BJ (cell line): Measurements from ENCODE around the gene PCMTD2. TPM values are rescaled to one million over a fixed set of nuclear protein-coding genes. Genes with fewer than 3 reads are reported as not detected.
"Not testable (repeated sequence)": the region's sequence is repeated elsewhere in the genome, so short reads cannot be mapped to it uniquely, and the experiment has no call there.

ENCODE experiments used
- CTCF ChIA-PET: fragments of 350-600 bp; formaldehyde crosslinking; extraction: SDS; loops from one replicate; lab custom pipeline; 2021; ENCODE audit warnings: antibody characterized with exemption, inconsistent platforms; lab: Yijun Ruan, JAX
- POLR2A ChIA-PET: fragments of 300-600 bp; sonication (Branson Sonifier 250); formaldehyde crosslinking; extraction: SDS; loops from one replicate; lab custom pipeline; 2021; ENCODE audit warnings: antibody characterized with exemption; lab: Charles Lee
- DNase-seq: peaks from one replicate; pipeline ENCODE4 v3.0.0-alpha.2; 2011; ENCODE audit warnings: low read depth
- H3K27me3 ChIP-seq: 2 replicates; pipeline ENCODE4 v1.6.0; 2011; ENCODE audit warnings: low read length; ENCODE audit not compliant: control insufficient read depth, insufficient read depth
- H3K36me3 ChIP-seq: 2 replicates; pipeline ENCODE4 v1.5.1; 2011; ENCODE audit warnings: low read length; ENCODE audit not compliant: control insufficient read depth, insufficient read depth
- H3K4me3 ChIP-seq: 2 replicates; pipeline ENCODE4 v1.5.1; 2011; ENCODE audit warnings: low read depth, mild to moderate bottlenecking, control low read depth, low read length
- polyA plus RNA-seq: library from polyadenylated mRNA; depleted of rRNA; stranded (reverse); fragments of >200 nt; gene quantifications from 2 replicates; pipeline ENCODE4 v1.2.3, GENCODE V29; 2011
- TF ChIP-seq, protein P1 (sequence below): IDR thresholded peaks from 2 replicates; pipeline ENCODE4 v1.5.1; 2011; ENCODE audit warnings: low read depth, mild to moderate bottlenecking, control low read depth, inconsistent platforms, low read length, moderate library complexity; ENCODE audit not compliant: insufficient read depth

PCMTD2 gene
- polyA plus RNA-seq, 1 experiment = 34.4 TPM

DNA sequence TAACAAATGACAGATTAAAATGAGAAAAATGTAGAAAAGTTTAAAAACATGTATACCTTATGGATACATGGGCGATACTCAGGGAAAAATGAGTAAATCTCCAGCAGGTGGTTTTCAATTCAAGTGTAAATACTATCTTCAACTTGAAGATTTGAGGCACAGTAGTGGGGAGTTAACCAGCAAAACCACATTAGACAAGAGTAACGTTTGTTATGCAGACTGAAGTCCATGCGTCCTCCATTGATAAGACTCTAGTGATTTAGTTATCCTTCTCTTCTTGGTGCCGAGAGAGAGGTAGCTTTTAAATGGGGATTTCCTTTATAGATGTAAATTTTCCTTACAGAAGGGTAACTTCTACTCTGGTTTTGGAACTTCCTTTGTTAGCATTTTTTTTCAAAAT, 28.1 kb downstream of the PCMTD2 start:
- ChIA-PET POLR2A (no interaction called here), CTCF (no interaction called here)
- TF ChIP-seq, protein P1, sequence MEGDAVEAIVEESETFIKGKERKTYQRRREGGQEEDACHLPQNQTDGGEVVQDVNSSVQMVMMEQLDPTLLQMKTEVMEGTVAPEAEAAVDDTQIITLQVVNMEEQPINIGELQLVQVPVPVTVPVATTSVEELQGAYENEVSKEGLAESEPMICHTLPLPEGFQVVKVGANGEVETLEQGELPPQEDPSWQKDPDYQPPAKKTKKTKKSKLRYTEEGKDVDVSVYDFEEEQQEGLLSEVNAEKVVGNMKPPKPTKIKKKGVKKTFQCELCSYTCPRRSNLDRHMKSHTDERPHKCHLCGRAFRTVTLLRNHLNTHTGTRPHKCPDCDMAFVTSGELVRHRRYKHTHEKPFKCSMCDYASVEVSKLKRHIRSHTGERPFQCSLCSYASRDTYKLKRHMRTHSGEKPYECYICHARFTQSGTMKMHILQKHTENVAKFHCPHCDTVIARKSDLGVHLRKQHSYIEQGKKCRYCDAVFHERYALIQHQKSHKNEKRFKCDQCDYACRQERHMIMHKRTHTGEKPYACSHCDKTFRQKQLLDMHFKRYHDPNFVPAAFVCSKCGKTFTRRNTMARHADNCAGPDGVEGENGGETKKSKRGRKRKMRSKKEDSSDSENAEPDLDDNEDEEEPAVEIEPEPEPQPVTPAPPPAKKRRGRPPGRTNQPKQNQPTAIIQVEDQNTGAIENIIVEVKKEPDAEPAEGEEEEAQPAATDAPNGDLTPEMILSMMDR = no peak
- Histone ChIP-seq H3K27me3 (no peaks in the 10 kb centered on the region; the same call in 1 of the 2 replicates), H3K36me3 (no peaks in the 10 kb centered on the region), H3K4me3 (no peak overlapping the region)
- no peak for DNase-seq

DNA sequence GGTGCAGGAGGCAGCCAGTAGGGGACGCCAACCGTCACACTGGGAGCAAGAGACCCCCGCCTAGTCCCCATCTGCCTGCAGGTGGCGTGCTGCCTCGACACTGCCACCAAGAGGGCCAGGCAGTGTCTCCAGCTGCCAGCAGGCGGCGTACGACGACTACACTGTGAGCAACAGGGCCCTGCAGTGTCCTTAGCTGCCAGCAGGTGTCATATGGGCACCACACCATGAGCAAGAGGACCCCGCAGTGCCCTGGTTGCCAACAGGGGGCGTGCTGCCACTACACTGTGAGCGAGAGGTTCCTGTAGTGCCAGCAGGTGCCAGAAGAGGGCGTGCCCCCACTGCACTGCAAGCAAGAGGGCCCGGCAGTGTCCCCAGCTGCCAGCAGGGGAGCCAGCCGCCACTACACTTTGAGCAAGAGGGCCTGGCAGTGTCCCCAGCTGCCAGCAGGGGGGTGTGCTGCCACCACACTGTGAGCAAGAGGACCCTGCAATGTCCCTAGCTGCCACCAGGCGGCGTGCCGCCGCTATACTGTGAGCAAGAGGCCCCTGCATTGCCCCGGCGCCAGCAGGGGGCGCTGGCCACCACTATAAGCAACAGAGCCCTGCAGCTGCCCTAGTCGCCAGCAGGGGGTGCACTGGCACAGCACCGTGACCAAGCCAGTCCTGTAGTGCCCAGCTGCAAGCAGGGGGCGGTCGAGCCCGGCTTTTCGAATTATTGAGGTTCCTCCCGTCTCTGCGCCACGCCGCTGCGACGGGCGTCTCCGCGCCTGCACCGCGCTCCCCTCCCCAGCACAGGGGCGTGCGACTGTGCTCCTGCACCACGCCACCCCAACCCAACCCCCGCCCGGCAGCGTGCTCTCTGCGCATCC, 30.3 kb downstream of the PCMTD2 start:
- H3K27me3 ChIP-seq, POLR2A ChIA-PET, H3K36me3 ChIP-seq, H3K4me3 ChIP-seq, DNase-seq: not testable (repeated sequence)
- TF ChIP-seq, protein P1 = peak; percentile 69
- CTCF ChIA-PET = interaction anchor here (0.7 to 1.7 kb wide), 2 partner anchors 9 to 33 kb away, joined by 3 to 7 read pairs; no protein-coding TSS in a partner anchor

DNA sequence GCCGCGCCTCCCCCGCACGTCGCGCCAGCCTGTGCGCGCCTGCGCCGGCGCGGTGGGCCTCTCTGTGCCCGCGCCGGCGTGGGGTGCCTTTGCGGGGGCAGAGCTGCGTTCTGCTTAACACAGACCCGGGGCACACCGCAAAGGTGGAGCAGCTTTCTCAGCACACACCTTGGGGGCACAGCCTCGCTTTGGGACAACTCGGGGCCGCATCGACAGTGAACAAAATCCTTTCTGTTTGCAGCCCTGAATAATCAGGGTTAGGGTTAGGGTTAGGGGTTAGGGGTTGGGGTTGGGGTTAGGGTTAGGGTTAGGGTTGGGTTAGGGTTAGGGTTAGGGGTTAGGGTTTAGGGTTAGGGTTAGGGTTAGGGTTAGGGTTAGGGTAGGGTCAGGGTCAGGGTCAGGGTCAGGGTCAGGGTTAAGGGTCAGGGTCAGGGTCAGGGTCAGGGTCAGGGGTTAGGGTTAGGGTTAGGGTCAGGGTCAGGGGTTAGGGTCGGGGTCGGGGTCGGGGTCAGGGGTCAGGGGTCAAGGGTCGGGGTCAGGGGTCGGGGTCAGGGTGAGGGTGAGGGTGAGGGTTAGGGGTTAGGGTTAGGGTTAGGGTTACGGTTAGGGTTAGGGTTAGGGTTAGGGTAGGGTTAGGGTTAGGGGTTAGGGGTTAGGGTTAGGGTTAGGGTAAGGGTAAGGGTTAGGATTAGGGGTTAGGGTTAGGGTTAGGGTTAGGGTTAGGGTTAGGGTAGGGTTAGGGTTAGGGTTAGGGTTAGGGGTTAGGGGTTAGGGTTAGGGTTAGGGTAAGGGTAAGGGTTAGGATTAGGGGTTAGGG, 31.1 kb downstream of the PCMTD2 start:
- H3K27me3 ChIP-seq, POLR2A ChIA-PET, H3K36me3 ChIP-seq, DNase-seq, H3K4me3 ChIP-seq: not testable (repeated sequence)
- CTCF ChIA-PET = interaction anchor here (0.7 to 1.7 kb wide), 2 partner anchors 10 to 33 kb away, joined by 3 to 7 read pairs; no protein-coding TSS in a partner anchor

DNA sequence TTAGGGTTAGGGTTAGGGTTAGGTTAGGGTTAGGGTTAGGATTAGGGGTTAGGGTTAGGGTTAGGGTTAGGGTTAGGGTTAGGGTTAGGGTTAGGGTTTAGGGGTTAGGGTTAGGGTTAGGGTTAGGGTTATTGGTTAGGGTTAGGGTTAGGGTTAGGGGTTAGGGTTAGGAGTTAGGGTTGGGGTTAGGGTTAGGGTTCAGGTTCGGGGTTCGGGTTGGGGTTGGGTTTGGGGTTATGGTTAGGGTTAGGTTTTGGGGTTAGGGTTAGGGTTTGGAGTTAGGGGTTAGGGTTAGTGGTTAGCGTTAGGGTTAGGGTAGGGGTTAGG, 31.7 kb downstream of the PCMTD2 start:
- H3K4me3 ChIP-seq, H3K36me3 ChIP-seq, CTCF ChIA-PET, H3K27me3 ChIP-seq, POLR2A ChIA-PET, DNase-seq: not testable (repeated sequence)

DNA sequence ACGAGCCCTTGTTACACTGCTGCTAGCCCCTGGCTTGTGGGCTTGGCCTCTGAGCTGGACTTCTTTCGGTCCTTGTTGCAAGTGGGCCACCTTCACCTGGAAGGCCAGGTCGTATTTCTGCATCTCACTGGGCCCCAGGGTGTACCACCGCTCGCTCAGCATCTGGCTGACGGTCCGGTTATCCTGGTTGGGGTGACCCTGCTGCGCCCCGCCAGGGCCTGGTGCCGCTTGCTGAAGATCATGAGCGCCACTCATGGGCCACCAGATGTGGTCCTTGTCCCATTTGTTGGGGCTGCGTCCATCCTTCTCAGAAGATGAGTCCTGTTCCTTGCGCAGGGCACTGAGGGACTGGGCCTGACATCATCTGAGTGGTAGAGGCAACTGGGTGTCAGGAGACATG, 36.6 kb downstream of the PCMTD2 start:
- H3K36me3 ChIP-seq, CTCF ChIA-PET, H3K27me3 ChIP-seq, POLR2A ChIA-PET, DNase-seq, H3K4me3 ChIP-seq: not testable (repeated sequence)

DNA sequence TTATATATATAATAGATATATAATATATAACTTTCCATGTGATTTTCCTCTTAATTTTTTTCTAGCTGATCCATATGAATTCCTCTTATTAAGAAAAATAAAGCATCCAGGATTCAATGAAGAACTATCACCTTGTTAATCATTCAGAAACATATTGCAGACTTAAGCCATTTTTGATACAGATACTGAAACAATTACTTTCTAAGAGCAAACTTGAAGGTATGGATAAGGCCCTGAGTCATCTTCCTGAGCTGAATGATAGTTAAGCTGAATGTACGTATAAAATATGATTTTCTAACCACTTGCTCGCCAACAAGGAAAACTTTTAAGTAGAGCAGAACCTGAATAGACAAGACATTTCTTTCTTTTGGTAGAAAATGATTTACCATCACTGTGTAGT, 47.5 kb downstream of the PCMTD2 start:
- CTCF ChIA-PET, H3K4me3 ChIP-seq, POLR2A ChIA-PET, H3K36me3 ChIP-seq, DNase-seq, H3K27me3 ChIP-seq: not testable (repeated sequence)

DNA sequence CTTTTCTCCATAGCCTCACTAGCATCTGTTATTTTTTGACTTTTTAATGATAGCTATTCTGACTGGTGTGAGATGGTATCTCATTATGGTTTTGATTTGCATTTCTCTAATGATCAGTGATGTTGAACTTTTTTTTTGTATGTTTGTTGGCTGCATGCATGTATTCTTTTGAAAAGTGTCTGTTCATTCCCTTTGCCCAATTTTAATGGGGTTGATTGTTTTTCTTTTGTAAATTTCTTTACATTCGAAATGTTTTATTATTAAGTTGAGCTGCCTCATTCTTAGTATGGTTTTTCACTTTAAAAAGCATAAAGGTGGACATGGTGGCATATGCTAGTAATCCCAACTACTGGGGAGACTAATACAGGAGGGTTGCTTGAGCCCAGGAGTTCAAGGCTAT, 58.2 kb downstream of the PCMTD2 start:
- H3K36me3 ChIP-seq, CTCF ChIA-PET, H3K27me3 ChIP-seq, POLR2A ChIA-PET, DNase-seq, H3K4me3 ChIP-seq: not testable (repeated sequence)

DNA sequence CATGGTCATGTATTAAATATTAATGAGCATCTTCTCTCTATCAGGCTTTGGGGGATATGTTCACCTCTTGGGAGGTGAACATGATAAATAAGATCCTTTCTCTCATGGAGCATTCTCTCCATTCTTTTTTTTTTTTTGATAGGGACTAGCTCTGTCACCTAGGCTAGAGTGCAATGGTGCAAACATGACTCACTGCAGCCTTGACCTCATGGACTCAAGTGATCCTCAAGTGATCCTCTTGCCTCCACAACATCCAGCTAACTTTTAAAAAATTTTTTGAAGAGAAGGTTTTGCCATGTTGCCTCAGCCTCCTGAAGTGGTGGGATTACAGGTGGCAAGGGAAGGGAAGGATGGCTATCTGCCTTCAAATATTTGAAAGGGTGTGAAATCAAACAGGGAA, 59.8 kb downstream of the PCMTD2 start:
- POLR2A ChIA-PET, H3K36me3 ChIP-seq, H3K27me3 ChIP-seq, CTCF ChIA-PET, DNase-seq, H3K4me3 ChIP-seq: not testable (repeated sequence)

DNA sequence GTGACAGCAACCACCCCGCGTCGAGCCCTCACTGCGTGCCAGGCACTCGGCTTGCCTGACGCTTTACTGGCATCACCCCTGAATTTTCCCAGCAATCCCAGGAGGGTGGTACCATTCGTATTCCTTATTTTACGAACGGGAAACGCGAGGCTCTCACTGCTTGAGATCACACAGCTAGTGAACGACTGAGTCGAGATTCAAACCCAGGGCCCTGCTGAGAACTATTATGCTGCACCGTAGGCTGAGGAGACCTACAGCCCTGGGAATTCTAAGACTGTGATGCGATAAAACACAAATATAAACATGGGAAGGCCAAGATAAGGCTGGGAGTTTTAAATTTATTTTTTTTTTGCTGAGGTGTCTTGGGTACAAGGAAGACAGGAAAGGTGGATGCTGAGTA, 60.3 kb downstream of the PCMTD2 start:
- POLR2A ChIA-PET, H3K4me3 ChIP-seq, H3K36me3 ChIP-seq, CTCF ChIA-PET, H3K27me3 ChIP-seq, DNase-seq: not testable (repeated sequence)
